GM10266 (cell line): ENCODE data around the gene ZCCHC7.

ENCODE experiments used
- DNase-seq: peaks from one replicate; pipeline ENCODE4 v3.0.0; 2012; ENCODE audit errors: extremely low spot score
- CTCF ChIP-seq: IDR thresholded peaks from 2 replicates; pipeline ENCODE4 v1.5.1; 2012; ENCODE audit warnings: mild to moderate bottlenecking, low read depth; ENCODE audit not compliant: control insufficient read depth, insufficient read depth; ENCODE audit errors: missing control alignments

The ZCCHC7 gene

GRCh38 chr9:37215830-37216229 lies 95.5 kb downstream of the ZCCHC7 start:
- no peak for DNase-seq
- no peak for TF ChIP-seq CTCF

DNA sequence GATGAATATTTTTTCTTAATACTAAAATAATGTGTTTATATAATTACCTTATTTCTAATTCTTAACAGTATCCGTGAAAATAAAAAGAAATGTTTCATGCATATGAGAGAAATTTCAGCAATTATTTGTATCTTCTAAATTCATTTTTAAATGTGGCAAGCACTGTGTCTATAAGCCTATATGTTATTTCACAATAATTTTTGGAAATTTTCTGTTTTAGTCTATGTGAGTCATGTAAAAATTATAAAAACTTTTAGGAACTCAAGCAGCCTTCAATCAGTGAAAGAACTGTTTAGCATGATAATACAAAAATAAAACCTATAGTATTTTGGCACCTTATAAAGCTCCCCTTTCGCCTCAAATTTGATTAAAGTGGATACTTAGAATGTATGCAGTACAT lies 96.8 kb downstream of the ZCCHC7 start:
- TF ChIP-seq CTCF, result no peak
- no peak for DNase-seq

GRCh38 chr9:37218800-37219425 lies 98.5 kb downstream of the ZCCHC7 start:
- TF ChIP-seq CTCF, result no peak
- DNase-seq, result no peak

GRCh38 chr9:37220971-37221370 lies 100.6 kb downstream of the ZCCHC7 start:
- DNase-seq, result no peak
- no peak for TF ChIP-seq CTCF

GRCh38 chr9:37221489-37222106 lies 101.2 kb downstream of the ZCCHC7 start:
- no peak for TF ChIP-seq CTCF
- no peak for DNase-seq

- no peak for TF ChIP-seq CTCF
- no peak for DNase-seq
Observed at GRCh38 chr9:37229455-37229854, 109.1 kb downstream of the ZCCHC7 start.

GRCh38 chr9:37229882-37230482 lies 109.6 kb downstream of the ZCCHC7 start:
- TF ChIP-seq CTCF, result no peak
- no peak for DNase-seq
